GM23248 (cell line): ENCODE results near the gene ANTXRL. TPM values are rescaled to one million over a fixed set of nuclear protein-coding genes. Genes with fewer than 3 reads are reported as not detected.

Experiments
- DNase-seq: peaks from one replicate; pipeline ENCODE4 v3.0.0-alpha.2; 2015
- H2AFZ ChIP-seq: fragments of 200-600 bp; sonication (generic); 2 replicates; pipeline ENCODE4 v1.6.1; 2016; ENCODE audit warnings: antibody characterized with exemption
- H3F3A ChIP-seq: fragments of 200-600 bp; sonication (generic); 2 replicates; pipeline ENCODE4 v1.6.1; 2016; ENCODE audit warnings: mild to moderate bottlenecking, antibody characterized with exemption, mixed run types; ENCODE audit not compliant: insufficient read depth
- H3K27ac ChIP-seq: fragments of 200-600 bp; sonication (generic); 2 replicates; pipeline ENCODE4 v1.5.1; 2016; ENCODE audit warnings: mild to moderate bottlenecking
- H3K27me3 ChIP-seq: fragments of 200-600 bp; sonication (generic); replicated peaks from 2 replicates; pipeline ENCODE4 v1.6.1; 2016; ENCODE audit warnings: mild to moderate bottlenecking; ENCODE audit not compliant: insufficient read depth
- H3K36me3 ChIP-seq: fragments of 200-600 bp; sonication (generic); 2 replicates; pipeline ENCODE4 v1.6.1; 2016; ENCODE audit warnings: low read depth, mild to moderate bottlenecking
- H3K4me1 ChIP-seq: fragments of 200-600 bp; sonication (generic); 2 replicates; pipeline ENCODE4 v1.6.1; 2016; ENCODE audit warnings: mild to moderate bottlenecking; ENCODE audit not compliant: insufficient read depth
- H3K4me2 ChIP-seq: fragments of 200-600 bp; sonication (generic); one replicate; pipeline ENCODE4 v1.6.1; 2016; ENCODE audit warnings: mild to moderate bottlenecking; ENCODE audit not compliant: unreplicated experiment
- H3K4me3 ChIP-seq: fragments of 200-600 bp; sonication (generic); 2 replicates; pipeline ENCODE4 v1.5.1; 2016; ENCODE audit warnings: mild to moderate bottlenecking
- H3K79me2 ChIP-seq: fragments of 200-600 bp; sonication (generic); 2 replicates; pipeline ENCODE4 v1.6.1; 2016; ENCODE audit warnings: mild to moderate bottlenecking; ENCODE audit not compliant: insufficient read depth
- H3K9ac ChIP-seq: fragments of 200-600 bp; sonication (generic); 2 replicates; pipeline ENCODE4 v1.6.1; 2016; ENCODE audit warnings: mild to moderate bottlenecking
- H3K9me2 ChIP-seq: fragments of 200-600 bp; sonication (generic); 2 replicates; pipeline ENCODE4 v1.6.1; 2016; ENCODE audit warnings: mixed run types, mild to moderate bottlenecking, moderate library complexity; ENCODE audit not compliant: insufficient read depth
- H3K9me3 ChIP-seq: fragments of 200-600 bp; sonication (generic); one replicate; pipeline ENCODE4 v1.6.1; 2017; ENCODE audit warnings: low read depth
- H4K20me1 ChIP-seq: fragments of 200-600 bp; sonication (generic); 2 replicates; pipeline ENCODE4 v1.6.0; 2016; ENCODE audit not compliant: insufficient read depth
- EZH2 ChIP-seq: fragments of 200-600 bp; sonication (generic); IDR thresholded peaks from 2 replicates; pipeline ENCODE4 v1.6.1; 2018; ENCODE audit warnings: antibody characterized with exemption, mild to moderate bottlenecking; ENCODE audit not compliant: insufficient read depth, poor library complexity, severe bottlenecking
- EZH2phosphoT487 ChIP-seq: fragments of 200-600 bp; sonication (generic); IDR thresholded peaks from 2 replicates; pipeline ENCODE4 v1.6.1; 2018; ENCODE audit warnings: antibody characterized with exemption, moderate library complexity, mild to moderate bottlenecking, low read depth; ENCODE audit not compliant: insufficient read depth
- WGBS, 2 experiments: methylation state at CpG; one replicate each; pipeline ENCODE4 v1.1.6; 2015 to 2017; ENCODE audit warnings: low lambda C conversion rate in 2 of 2, low coverage in 1 of 2; ENCODE audit errors: missing lambda C conversion rate in 2 of 2; 5-methylcytosine and 5-hydroxymethylcytosine counted together
- in situ Hi-C: fragments of 300-500 bp; cut with MboI; formaldehyde crosslinking; loops from 2 replicates; pipeline ENCODE4 v1.15.0; 2020
- polyA plus RNA-seq: library from polyadenylated mRNA; unstranded; fragments of >200 nt; fragmentation: Nextera tagmentation; extraction: Ambion mirVana; gene quantifications from 2 replicates; pipeline ENCODE4 v1.2.1, GENCODE V29; 2016
- total RNA-seq: library from RNA; depleted of rRNA; stranded (reverse); fragments of >200 nt; shearing (Covaris generic); gene quantifications from 2 replicates; pipeline ENCODE4 v1.2.3, GENCODE V29; 2014

Gene ANTXRL
- total and polyA plus RNA-seq, 2 experiments from 2014 or later = not detected

GRCh38 chr10:46285300-46285699 is 1.5 kb upstream of the ANTXRL start:
- H3K27ac ChIP-seq = peak overlapping the region; percentile 48; the same call in 1 of the 2 replicates
- no peaks in the 10 kb centered on the region for H3K27me3 ChIP-seq
- peaks cover 11% of the 10 kb centered on the region; the same call in 1 of the 2 replicates for H3F3A ChIP-seq
- no peaks in the 10 kb centered on the region for H3K36me3 ChIP-seq
- H3K4me1 ChIP-seq = peaks cover 15% of the 10 kb centered on the region; the same call in 1 of the 2 replicates
- H2AFZ ChIP-seq = peak overlapping the region; percentile 81
- peak overlapping the region; percentile 90 for H3K9ac ChIP-seq
- TF ChIP-seq EZH2 (no peak), EZH2phosphoT487 (no peak)
- H3K4me2 ChIP-seq = peak overlapping the region; percentile 88
- H3K9me2 ChIP-seq = no peaks in the 10 kb centered on the region
- no peaks in the 10 kb centered on the region for H4K20me1 ChIP-seq
- 61 to 70% methylated on average over 3 of the region's 3 CpGs for WGBS, 2 experiments
- H3K79me2 ChIP-seq = no peaks in the 10 kb centered on the region
- H3K9me3 ChIP-seq = no peaks in the 10 kb centered on the region
- DNase-seq = no peak
- in situ Hi-C loops = no loop called here
- peak overlapping the region; percentile 77 for H3K4me3 ChIP-seq

DNA sequence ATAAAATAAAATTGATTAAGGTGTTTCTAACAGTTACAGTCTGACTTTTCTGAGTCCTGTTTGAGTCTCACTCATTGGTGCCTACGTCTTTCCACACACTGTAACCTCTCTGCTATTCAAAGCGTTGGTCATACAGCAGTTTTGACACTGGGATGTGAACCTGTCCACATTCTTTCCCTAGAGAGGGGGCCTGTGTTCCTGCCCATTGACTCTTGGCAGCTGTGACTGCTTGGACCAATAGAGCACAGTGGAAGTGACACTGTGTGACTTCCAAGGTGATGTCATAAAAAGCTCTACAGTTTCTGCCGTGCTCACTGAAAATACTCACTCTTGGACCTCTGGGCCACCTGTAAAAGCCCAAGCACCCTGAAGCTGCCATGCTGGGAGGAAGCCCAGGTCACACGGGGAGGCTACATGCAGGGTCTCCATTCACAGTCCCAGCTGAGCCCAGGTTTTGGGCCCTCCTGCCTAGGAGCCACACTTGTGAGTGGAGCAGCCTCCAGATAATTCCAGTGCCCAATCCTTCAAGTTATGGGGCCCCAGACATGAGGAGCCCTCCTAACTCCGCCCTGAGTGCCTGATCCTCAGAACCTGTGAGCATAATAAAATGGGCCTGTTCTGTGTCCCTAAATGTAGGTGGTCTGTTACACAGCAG is 704 bp upstream of the ANTXRL start:
- Histone ChIP-seq H3K4me2 (no peak overlapping the region), H3K9me3 (no peaks in the 10 kb centered on the region), H3K4me1 (peaks cover 15% of the 10 kb centered on the region; the same call in 1 of the 2 replicates), H3K4me3 (no peak overlapping the region), H2AFZ (no peak overlapping the region), H3K79me2 (no peaks in the 10 kb centered on the region), H3F3A (peaks cover 11% of the 10 kb centered on the region; the same call in 1 of the 2 replicates), H3K27me3 (no peaks in the 10 kb centered on the region), H3K9ac (no peak overlapping the region), H3K27ac (no peak overlapping the region), H4K20me1 (no peaks in the 10 kb centered on the region), H3K9me2 (no peaks in the 10 kb centered on the region), H3K36me3 (no peaks in the 10 kb centered on the region)
- no peak for DNase-seq
- no peak for TF ChIP-seq EZH2
- no peak for TF ChIP-seq EZH2phosphoT487
- in situ Hi-C loops = no loop called here
- WGBS, 2 experiments = 83 to 89% methylated on average over 5 of the region's 5 CpGs

GRCh38 chr10:46287846-46288477 is 1.2 kb downstream of the ANTXRL start:
- no peaks in the 10 kb centered on the region for H3K79me2 ChIP-seq
- no peak overlapping the region for H3K9ac ChIP-seq
- DNase-seq = peak; percentile 30
- no peaks in the 10 kb centered on the region for H3K9me3 ChIP-seq
- peaks cover 25% of the 10 kb centered on the region for H3K4me1 ChIP-seq
- H3K9me2 ChIP-seq = no peaks in the 10 kb centered on the region
- no peak overlapping the region for H3K4me3 ChIP-seq
- TF ChIP-seq EZH2 = no peak
- no peak for TF ChIP-seq EZH2phosphoT487
- H3K36me3 ChIP-seq = no peaks in the 10 kb centered on the region
- peaks cover 7% of the 10 kb centered on the region; the same call in 1 of the 2 replicates for H3F3A ChIP-seq
- H3K27ac ChIP-seq = no peak overlapping the region
- H4K20me1 ChIP-seq = no peaks in the 10 kb centered on the region
- H3K4me2 ChIP-seq = no peak overlapping the region
- no peak overlapping the region for H2AFZ ChIP-seq
- 85 to 92% methylated on average over 7 of the region's 7 CpGs for WGBS, 2 experiments
- H3K27me3 ChIP-seq = no peaks in the 10 kb centered on the region
- in situ Hi-C loops = no loop called here

GRCh38 chr10:46288601-46289206 is 1.9 kb downstream of the ANTXRL start:
- Histone ChIP-seq H3K9me3 (no peaks in the 10 kb centered on the region), H3K79me2 (no peaks in the 10 kb centered on the region)
- in situ Hi-C loops = no loop called here

More at GRCh38 chr10:46288601-46289206, 1.9 kb downstream of the ANTXRL start:
- peaks cover 5% of the 10 kb centered on the region; the same call in 1 of the 2 replicates for H3F3A ChIP-seq
- DNase-seq = no peak
- H3K36me3 ChIP-seq = no peaks in the 10 kb centered on the region
- 88 to 89% methylated on average over 6 of the region's 6 CpGs for WGBS, 2 experiments
- no peak for TF ChIP-seq EZH2
- no peaks in the 10 kb centered on the region for H3K27me3 ChIP-seq
- no peaks in the 10 kb centered on the region for H4K20me1 ChIP-seq
- no peak overlapping the region for H3K4me2 ChIP-seq
- no peaks in the 10 kb centered on the region for H3K9me2 ChIP-seq
- peaks cover 22% of the 10 kb centered on the region for H3K4me1 ChIP-seq
- no peak overlapping the region for H3K9ac ChIP-seq
- H2AFZ ChIP-seq = no peak overlapping the region
- no peak overlapping the region for H3K4me3 ChIP-seq
- H3K27ac ChIP-seq = no peak overlapping the region
